ENCODE data around the gene TMEM164. TPM values are rescaled to one million over a fixed set of nuclear protein-coding genes. Genes with fewer than 3 reads are reported as not detected.

The TMEM164 gene
- polyA plus RNA-seq, 12 donors = 18.4 to 33.2 (median 27.0) TPM; not detected in 1

DNA sequence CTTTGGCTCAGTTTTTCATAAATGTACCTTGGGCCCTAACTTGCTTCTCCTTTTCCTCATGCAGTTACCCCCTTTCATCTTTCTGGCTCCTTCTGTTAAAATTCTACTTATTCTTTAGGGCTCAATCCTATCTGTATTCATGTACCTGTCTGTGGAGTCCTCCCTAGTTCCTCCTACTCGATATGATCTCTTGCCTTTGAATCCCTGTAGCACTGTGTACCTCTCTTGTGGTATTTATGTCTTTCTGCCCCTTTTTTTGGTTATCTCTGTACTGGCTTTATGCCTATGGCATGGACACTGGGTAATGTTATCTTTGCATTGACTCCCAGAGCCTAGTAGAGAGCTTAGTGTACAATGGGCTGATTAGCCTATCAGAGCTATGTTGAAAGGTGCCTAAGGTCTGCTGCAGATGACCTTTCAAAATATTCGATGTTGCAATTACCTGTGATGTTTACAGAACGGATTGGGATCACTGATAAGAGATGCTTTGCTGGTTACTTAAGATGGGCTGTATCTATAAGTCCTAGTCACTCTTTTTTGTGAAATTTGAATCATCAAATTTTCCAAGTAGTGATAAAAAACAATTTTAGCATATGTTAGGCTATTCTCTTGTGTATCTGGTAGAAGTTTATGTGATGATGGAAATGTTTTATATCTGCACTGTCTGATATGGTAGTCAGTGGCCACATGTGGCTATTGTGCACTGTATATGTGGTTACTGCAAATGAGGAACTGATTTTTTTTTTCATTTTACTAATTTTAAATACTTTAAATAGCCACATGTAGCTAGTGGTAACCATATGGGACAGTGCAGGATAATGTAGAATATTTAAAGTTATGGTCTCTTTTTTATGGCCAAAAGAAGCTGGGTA, 33.5 kb downstream of the TMEM164 start:
- no peak for DNase-seq

DNA sequence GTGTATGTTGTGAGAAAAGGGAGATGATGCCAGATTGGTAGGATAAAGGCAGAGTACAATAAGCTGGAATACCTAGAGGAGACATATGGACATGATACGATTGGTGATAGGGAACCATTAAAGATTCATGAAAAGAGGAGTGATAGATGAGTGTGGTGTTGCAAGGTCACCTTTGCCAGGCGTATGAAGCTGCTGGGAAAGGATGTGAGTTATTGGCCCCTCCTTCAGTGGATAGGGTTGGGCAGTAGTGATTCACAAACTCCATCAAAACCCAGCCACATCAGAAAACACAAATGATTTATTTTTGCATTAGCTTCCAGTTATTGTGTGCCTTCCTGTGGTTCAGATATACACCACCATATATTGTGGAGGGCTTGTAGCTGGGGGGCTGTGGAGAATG, 34.3 kb downstream of the TMEM164 start:
- DNase-seq = no peak

DNA sequence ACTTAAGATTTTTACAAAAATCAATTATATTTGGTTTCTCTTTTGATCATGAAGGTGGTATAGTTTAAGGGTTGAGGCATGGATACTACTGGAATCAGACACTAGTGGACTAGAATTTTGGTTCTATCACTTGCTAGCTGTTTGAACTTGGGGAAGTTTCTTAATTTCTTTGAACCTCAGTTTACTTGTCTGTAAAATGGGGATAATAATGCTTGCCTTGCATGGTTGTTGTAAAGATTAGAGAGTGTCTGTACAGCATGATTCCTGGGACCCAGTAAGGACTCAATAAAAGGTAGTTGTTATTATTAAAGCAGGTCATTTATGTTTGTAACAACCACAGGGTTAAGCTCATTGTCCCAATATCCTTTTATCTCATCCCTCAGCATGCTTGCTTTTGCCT, 36.0 kb downstream of the TMEM164 start:
- DNase-seq = no peak

DNA sequence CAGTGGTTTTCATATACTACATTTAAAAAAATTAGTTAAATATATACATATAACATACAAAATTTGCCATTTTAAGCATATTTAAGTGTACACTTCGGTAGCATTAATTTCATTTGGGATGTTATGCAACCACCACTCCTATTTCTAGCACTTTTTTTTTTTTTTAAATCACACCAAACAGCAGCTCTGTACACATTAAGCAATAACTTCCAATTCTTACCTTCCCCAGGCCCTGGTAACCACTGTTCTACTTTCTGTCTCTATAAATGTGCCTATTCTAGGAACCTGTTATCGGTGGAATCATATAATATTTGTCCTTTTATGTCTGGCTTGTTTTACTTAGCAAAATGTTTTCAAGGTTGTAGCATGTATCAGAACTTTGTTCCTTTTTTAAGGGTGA, 39.1 kb downstream of the TMEM164 start:
- no peak for DNase-seq

DNA sequence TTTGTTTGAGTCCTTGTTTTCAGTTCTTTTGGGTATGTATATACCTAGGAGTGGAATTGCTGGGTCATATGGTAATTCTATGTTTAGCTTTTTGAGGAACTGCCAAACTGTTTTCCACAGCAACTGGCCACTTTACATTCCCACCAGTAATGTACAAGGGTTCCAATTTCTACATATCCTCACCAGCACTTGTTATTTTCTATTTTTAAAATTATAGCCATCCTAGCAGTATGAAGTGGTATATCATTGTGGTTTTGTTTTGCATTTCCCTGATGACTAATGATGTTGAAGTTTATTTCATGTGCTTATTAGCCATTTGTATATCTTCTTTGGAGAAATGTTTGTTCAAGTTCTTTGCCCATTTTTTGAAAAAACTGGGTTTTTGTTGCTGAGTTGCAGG, 39.6 kb downstream of the TMEM164 start:
- no peak for DNase-seq

DNA sequence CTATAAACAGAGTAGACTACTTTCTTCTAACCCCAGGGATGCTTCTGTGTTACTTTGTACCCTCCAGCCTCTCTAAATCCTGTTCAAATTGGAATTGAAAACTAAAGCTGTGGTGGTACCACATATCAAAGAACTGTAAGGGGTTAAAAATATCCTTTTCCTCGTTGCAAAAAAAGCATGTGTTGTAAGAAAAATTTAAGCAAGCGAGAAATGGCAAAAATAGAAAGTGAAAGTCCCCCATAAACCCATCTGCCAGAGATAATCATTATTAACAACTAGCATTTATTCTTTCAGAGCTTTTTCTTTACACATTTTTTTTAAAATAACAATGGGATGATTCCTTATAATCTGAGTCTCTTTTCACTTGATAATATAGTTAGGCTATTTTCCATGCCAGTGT, 40.6 kb downstream of the TMEM164 start:
- DNase-seq = no peak

DNA sequence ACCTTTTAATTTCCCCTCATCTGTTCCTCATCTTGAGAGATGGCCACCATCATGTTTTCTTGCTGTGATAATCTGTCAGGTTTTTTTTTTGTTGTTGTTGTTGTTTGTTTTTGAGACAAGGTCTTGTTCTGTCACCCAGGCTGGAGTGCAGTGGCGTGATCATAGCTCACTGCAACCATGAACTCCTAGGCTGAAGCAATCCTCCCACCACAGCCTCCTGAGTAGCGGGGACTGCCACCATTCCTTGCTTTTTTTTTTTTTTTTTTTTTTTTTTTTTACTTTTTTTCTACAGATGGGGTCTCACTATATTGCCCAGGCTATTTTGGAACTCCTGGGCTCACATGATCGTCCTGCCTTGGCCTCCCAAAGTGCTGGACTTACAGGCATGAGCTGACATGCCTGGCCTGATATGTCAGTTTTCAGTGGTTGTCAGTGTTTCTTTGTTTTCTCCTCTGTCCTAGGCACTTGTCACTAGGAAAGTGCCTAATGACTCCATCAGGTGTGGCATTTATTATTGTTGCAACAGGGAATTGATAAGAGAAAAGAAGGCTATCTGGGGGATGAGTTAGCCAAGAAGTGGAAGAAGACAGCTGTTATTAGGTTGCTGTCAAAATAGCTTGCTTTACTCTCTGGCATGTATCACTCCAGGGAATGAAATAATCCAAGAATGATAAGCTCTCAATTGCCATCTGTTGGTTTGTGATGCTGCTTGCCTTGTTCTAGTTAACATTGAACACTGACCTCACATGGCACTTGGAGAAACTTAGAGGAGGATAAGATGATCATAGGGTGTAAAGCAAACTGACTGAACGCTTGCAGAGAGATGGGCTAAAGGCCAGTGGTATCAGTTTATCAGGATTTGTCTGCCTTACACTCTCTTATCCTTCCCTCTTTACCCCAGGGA, 41.7 kb downstream of the TMEM164 start:
- no peak for DNase-seq

DNA sequence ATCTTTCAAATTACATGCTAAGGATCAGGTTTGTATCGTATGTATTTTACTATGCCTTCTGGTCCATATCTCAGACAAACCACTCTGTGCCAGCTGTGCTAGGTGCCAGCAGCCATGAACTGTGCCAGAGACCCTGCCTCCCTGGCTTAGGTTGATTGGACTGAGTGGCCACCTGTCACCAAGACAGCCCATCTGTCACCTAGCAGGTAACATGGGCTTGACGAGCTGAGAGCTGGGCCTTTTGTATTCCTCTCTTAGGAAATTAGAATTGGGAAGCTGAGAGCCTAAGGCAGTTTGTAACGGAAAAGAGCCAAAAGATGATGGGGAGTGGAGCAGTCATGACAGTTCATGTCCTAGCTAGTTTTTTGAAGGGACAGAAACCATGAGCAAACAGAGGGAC, 42.5 kb downstream of the TMEM164 start:
- no peak for DNase-seq

DNA sequence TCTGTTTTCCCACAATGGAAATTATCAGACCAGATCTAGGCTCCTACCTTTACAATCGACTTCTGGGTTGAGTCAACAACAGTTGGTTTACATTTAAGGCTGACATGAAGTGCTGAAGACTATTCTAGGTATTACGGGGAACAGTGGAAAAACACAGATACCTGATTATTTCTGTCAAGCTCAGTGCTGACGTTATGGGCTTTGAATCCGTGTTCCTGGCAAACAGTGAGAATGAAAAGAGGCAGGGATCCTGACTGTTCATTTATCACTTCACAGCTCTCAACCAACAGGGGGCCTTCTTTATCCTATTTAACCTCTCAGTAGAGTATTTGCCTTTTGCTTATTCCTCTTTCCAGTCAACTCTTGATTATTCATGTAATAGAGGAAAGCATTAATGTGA, 43.1 kb downstream of the TMEM164 start:
- no peak for DNase-seq

DNA sequence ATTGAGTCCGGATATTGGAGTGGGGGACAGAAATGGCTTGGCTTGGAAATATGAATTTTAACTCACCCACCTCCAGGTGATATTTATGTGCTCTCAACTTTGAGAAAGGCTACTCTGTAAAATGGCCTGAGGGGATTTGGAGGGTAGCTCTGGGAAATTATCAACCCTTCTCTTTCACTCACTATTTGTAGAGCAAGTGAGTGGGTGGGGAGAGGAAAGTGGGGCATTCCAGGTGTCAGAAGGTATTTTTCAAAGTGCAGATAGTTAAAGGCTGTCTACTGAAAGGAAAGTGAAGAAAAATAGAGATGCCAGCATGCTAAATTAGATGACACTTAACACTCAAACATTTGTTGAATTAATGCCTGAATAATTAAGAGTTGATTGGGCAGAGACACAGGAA, 44.1 kb downstream of the TMEM164 start:
- no peak for DNase-seq

DNA sequence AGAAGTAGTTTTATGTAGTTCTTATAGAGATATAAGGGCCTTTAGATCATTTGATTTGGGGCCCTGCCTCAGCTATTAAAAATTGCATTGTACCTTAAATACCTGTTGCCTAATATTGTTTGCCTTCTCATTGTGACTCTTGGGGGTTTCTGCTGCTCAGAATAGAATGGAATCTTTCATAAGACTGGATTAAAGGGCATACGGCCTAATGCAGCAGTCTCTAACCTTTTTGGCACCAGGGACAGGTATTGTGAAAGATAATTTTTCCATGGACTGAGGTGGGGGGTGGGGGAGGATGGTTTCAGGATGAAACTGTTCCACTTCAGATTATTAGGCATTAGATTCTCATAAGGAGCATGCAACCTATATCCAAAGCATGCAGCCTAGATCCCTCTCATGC, 46.2 kb downstream of the TMEM164 start:
- DNase-seq = no peak

DNA sequence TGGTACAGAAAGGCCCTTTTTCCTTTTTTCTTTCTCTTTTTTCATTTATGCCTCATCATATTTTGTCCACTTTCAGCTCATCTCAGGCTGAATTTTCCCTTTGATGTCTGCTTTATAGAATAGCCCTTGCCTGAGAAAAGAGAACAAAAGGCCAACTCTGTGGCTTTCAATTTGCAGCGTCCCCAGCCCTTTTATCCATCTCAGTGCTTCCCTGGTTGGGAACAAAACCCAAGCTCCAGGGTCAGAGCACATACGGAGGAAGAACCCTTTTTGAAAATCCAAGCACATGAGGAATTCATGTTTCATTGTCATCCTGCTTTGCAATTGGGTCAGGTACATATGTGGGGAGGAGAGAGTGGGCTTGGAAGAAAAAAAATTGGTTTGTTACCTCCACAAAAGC, 47.5 kb downstream of the TMEM164 start:
- DNase-seq = no peak

DNA sequence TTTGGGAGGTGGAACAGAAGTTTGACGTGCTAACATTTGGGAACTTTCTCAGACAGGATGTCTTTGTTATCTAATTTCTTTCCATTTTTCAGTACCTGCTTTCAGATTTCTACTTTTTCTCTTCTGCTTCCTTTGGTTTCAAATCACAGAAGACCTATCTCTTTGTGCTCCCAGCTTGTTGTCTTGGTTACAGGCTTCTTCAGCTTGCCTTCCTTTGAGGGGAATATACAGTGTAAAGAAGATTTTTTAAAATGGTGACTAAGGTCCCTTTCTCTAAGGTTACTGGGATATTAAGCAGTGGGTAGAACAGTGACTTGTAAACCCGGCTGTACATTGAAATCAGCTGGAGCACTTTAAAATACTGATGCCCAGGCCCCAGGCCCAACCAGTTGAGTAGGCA, 48.0 kb downstream of the TMEM164 start:
- no peak for DNase-seq

DNA sequence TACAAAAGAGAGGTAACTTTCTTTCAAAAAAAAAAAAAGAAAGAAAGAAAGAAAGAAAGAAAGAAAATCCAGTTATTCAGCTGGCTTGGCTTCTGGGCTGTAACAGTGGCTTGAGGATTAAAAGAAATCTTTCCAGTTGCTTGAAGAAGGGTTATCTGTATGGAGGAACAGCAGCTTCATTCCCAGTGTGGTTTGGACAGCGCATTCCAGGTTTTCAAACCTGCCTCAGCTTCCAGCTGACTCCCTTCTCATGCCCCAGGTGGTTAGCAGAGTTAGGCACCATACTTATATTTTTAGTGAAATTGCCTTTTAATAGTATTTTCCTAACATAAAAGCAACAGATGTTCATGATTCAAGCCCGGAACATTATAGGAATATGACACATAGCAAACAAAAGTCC, 48.6 kb downstream of the TMEM164 start:
- no peak for DNase-seq

DNA sequence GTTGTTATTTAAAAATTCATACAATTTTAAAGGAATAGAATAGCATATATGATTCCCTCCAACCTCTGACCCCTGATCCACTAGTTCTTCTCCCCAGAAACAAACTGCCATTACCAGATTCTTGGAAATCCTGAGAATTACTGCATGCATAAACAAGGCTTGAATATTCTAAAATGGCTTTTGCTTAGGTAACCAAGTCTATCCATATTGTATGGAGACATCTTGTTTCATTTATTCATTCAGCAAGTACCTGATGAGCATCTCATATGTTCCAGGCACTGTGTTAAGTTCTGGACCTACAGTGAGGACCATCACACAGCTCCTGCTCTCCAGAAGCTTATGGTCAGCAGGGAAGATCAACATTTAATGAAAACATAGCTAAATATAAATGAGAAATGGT, 49.4 kb downstream of the TMEM164 start:
- no peak for DNase-seq

DNA sequence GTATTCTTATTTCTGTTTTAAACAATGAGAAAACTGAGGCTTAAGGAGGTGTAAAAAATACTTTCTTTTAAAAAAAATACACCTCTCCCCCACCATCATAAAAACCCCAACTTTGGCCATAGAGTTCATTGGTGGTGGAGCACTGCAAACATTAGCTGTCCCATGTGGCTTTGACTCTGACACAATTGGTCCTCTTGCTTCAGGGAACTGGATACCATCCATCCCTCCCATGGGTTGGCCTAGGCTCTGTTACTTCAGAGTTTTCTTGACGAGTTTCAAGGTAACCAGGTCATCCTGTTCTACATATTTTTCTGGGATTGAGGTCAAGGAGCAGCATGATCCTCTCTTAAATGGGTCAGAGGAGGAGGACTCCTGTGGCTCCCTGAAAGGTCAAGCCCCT, 50.5 kb downstream of the TMEM164 start:
- no peak for DNase-seq

DNA sequence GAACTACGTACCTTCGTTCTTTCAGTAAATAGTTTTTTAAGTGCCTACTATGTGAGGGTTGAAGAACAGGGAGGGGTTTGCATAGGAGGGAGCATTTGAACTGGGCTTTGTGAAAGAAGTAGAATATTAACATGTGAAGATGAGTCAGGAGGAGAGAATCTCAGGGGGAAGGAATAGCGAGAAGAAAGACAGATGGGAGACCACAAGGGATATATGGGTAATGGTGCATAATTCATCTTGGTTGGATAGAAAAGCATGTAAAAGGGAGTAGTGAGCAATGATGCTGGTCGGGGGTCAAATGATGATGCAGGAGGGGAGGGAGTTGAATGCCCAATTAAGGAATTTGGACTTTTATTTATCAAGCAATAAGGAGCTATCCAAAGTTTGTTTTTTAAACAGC, 52.7 kb downstream of the TMEM164 start:
- DNase-seq = no peak

DNA sequence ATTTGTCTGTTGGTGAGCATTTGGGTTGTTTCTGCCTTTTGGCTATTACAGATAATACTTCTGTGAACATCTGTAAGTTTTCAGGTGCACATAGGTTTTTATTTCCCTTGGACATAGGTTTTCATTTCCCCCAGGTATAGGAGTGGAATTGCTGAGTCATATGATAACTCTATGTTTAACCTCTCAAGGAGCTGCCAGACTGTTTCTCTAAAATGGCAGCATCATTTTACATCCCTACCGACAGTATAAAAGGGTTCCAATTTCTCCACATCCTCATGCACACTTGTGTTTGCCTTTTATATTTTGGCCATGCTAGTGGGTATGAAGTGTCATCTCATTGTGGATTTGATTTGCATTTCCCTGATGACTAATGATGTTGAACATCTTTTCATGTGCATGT, 53.5 kb downstream of the TMEM164 start:
- DNase-seq = no peak

DNA sequence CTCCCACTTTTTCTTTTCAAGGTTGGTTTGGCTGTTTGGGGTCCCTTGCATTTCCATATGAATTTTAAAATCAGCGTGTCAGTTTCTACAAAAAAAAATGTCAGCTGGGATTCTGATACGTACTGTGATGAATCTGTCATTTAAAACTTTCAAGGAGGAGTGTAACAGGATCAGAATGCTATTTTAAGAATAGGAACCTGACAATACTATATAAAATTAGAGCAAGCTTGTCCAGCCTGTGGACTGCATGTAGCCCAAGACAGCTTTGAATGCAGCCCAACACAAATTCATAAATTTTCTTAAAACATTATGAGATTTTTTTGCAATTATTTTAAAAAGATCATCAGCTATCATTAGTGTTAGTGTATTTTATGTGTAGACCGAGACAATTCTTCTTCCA, 56.5 kb downstream of the TMEM164 start:
- no peak for DNase-seq

DNA sequence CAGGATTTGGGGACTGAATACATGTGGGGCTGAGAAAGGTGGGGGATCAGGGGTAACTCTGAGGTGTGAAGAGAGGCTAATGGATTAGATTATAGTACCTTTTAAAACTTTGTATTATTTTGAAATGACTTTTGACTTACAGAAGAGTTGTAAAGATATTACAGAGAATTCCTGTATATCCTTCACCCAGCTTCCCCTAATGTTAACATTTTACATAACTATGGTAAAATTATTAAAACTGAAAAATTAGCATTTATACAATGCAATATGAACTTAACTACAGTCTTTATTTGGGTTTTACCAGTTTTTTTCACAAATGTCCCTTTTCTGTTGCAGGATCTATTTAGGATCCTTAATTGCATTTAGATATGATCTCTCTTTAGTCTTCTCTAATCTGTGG, 57.4 kb downstream of the TMEM164 start:
- DNase-seq = no peak

DNA sequence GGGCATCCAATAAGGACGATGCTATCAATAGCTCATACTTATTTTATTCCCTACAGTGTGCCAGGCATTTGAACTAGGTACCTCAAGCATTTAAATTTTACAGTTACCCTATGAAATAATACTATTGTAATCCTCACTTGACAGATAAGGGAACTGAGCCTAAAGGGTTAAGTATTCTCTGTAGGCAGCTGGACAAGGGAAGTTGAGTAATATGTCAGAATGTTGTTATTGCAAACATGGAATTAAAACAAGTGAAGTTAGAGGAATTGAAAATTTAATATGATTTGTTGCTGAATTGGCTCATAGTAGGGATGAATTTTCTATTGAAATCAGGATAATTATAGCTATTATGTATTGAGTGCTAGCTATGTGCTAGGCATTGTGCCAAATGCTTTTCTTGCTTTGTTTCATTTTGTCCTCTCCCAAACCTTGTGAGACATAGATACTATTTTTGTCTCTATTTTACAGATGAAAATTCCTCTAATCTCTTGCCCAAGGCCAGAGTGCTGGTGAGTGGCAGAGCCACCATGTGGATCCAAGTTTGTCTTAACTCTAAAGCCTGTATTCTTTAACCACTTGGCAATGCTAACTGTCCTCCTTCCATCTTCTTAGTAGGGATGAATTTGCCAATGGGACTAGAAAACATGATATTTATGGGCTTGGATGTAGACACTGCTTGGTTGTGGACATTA, 58.1 kb downstream of the TMEM164 start:
- no peak for DNase-seq

DNA sequence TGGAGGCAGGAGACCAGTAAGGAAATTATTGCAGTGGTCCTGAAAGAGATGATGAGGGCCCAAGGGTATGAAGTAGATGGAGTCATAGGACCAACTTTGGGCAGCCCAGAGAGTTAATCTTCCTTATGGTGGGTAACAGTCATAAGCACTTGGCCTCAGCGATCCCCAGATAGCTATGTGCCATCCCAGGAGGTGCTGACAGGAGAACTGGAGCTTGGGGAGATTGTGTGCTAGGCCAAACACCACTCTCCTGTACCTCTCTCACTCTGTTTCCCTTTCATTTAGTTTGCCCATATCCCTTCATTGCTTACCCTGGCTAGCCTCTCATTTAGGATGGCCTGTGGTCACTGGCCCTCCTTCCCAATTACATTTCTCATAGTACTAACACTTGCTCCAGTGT, 60.0 kb downstream of the TMEM164 start:
- no peak for DNase-seq
